HepG2 (cell line): ENCODE data around the gene OBSL1. TPM values are rescaled to one million over a fixed set of nuclear protein-coding genes. Genes with fewer than 3 reads are reported as not detected.

Source experiments
- CC2D1A ChIP-seq: sonication (generic); formaldehyde crosslinking; IDR thresholded peaks from 2 replicates; pipeline ENCODE4 v1.8.1; 2023; ENCODE audit warnings: mild to moderate bottlenecking, missing genetic modification reagents
- ERF ChIP-seq: IDR thresholded peaks from 2 replicates; pipeline ENCODE4 v1.6.1; 2018; ENCODE audit warnings: missing biosample characterization, missing genetic modification reagents
- KDM3A ChIP-seq: IDR thresholded peaks from 2 replicates; pipeline ENCODE4 v1.6.1; 2018; ENCODE audit warnings: low read depth, missing compliant biosample characterization
- KLF13 ChIP-seq: sonication (generic); formaldehyde crosslinking; IDR thresholded peaks from 2 replicates; pipeline ENCODE4 v1.4.0; 2020; ENCODE audit warnings: mild to moderate bottlenecking, missing genetic modification reagents
- NCOR1 ChIP-seq: fragments of 200-600 bp; sonication (generic); IDR thresholded peaks from 2 replicates; pipeline ENCODE4 v1.7.0; 2017; ENCODE audit warnings: antibody characterized with exemption, low read length, borderline replicate concordance
- NFIC ChIP-seq: IDR thresholded peaks from 2 replicates; pipeline ENCODE4 v1.6.1; 2012; ENCODE audit warnings: mild to moderate bottlenecking, low read length, inconsistent platforms
- PITX1 ChIP-seq: sonication (generic); formaldehyde crosslinking; IDR thresholded peaks from 2 replicates; pipeline ENCODE4 v1.5.1; 2020; ENCODE audit warnings: mild to moderate bottlenecking, missing genetic modification reagents
- ZBTB21 ChIP-seq: sonication (generic); formaldehyde crosslinking; IDR thresholded peaks from 2 replicates; pipeline ENCODE4 v1.4.0; 2020; ENCODE audit warnings: missing genetic modification reagents
- ZFP36L1 ChIP-seq: sonication (generic); formaldehyde crosslinking; IDR thresholded peaks from 2 replicates; pipeline ENCODE4 v1.8.0; 2022; ENCODE audit warnings: mild to moderate bottlenecking, missing genetic modification reagents, moderate library complexity
- ZNF10 ChIP-seq: sonication (generic); formaldehyde crosslinking; IDR thresholded peaks from 2 replicates; pipeline ENCODE4 v1.4.0; 2020; ENCODE audit warnings: mild to moderate bottlenecking, low read depth, missing genetic modification reagents, borderline replicate concordance
- ZNF260 ChIP-seq: sonication (generic); formaldehyde crosslinking; IDR thresholded peaks from 2 replicates; pipeline ENCODE4 v1.4.0; 2020; ENCODE audit warnings: missing genetic modification reagents, low read depth, mild to moderate bottlenecking, borderline replicate concordance
- ZNF264 ChIP-seq: sonication (generic); formaldehyde crosslinking; IDR thresholded peaks from 2 replicates; pipeline ENCODE4 v1.4.0; 2020; ENCODE audit warnings: missing genetic modification reagents
- ZNF274 ChIP-seq: sonication (generic); formaldehyde crosslinking; IDR thresholded peaks from 2 replicates; pipeline ENCODE4 v1.5.1; 2020; ENCODE audit warnings: mild to moderate bottlenecking, missing genetic modification reagents
- ZNF34 ChIP-seq: sonication (generic); formaldehyde crosslinking; IDR thresholded peaks from 2 replicates; pipeline ENCODE4 v1.4.0; 2020; ENCODE audit warnings: mild to moderate bottlenecking, missing genetic modification reagents, borderline replicate concordance
- ZNF367 ChIP-seq: sonication (generic); formaldehyde crosslinking; IDR thresholded peaks from 2 replicates; pipeline ENCODE4 v1.4.0; 2020; ENCODE audit warnings: missing genetic modification reagents, borderline replicate concordance
- ZNF790 ChIP-seq: sonication (generic); formaldehyde crosslinking; IDR thresholded peaks from 2 replicates; pipeline ENCODE4 v1.8.0; 2022; ENCODE audit warnings: missing genetic modification reagents, mild to moderate bottlenecking, borderline replicate concordance
- ZSCAN20 ChIP-seq: sonication (generic); formaldehyde crosslinking; IDR thresholded peaks from 2 replicates; pipeline ENCODE4 v1.4.0; 2020; ENCODE audit warnings: missing genetic modification reagents, mild to moderate bottlenecking, borderline replicate concordance
- polyA plus RNA-seq, 8 experiments: library from polyadenylated mRNA; depleted of rRNA in 3 of 8; stranded (reverse) in 7 of 8; unstranded in 1 of 8; fragments of >200 nt; fragmentation: Illumina TruSeq in 4 of 8; extraction: Trizol in 4 of 8; gene quantifications; 2 replicates each; pipeline versions ENCODE4 v1.2.1 to v1.2.3, GENCODE V29; 2011 to 2016; ENCODE audit warnings: low read depth in 4 of 8, missing spikeins in 1 of 8, mixed read lengths in 1 of 8; ENCODE audit not compliant: insufficient read depth in 1 of 8
- total RNA-seq, 5 experiments: library from RNA; depleted of rRNA; stranded (reverse); fragments of >200 nt; fragmentation: Illumina TruSeq; extraction: Trizol; gene quantifications; 2 replicates each; pipeline ENCODE4 v1.2.3, GENCODE V29; 2016; ENCODE audit warnings: low read depth in 1 of 5
- TF ChIP-seq, protein P1 (sequence below): sonication (generic); formaldehyde crosslinking; IDR thresholded peaks from 2 replicates; pipeline ENCODE4 v1.8.0; 2022; ENCODE audit warnings: low read depth, missing genetic modification reagents
- TF ChIP-seq, protein P2 (sequence below): sonication (generic); formaldehyde crosslinking; IDR thresholded peaks from 2 replicates; pipeline ENCODE4 v1.5.0; 2020; ENCODE audit warnings: missing genetic modification reagents
- TF ChIP-seq, protein P3 (sequence below): sonication (generic); formaldehyde crosslinking; IDR thresholded peaks from 2 replicates; pipeline ENCODE4 v1.8.0; 2023; ENCODE audit warnings: mild to moderate bottlenecking, missing genetic modification reagents
- TF ChIP-seq, protein P4 (sequence below): sonication (generic); formaldehyde crosslinking; IDR thresholded peaks from 2 replicates; pipeline ENCODE4 v1.8.1; 2023; ENCODE audit warnings: mild to moderate bottlenecking, missing genetic modification reagents

OBSL1 gene
- total and polyA plus RNA-seq, 2 of the 13 experiments (the other 11 are each of a cell fraction or from before 2014, with no cell fraction given), result 86.7 to 218 TPM

DNA sequence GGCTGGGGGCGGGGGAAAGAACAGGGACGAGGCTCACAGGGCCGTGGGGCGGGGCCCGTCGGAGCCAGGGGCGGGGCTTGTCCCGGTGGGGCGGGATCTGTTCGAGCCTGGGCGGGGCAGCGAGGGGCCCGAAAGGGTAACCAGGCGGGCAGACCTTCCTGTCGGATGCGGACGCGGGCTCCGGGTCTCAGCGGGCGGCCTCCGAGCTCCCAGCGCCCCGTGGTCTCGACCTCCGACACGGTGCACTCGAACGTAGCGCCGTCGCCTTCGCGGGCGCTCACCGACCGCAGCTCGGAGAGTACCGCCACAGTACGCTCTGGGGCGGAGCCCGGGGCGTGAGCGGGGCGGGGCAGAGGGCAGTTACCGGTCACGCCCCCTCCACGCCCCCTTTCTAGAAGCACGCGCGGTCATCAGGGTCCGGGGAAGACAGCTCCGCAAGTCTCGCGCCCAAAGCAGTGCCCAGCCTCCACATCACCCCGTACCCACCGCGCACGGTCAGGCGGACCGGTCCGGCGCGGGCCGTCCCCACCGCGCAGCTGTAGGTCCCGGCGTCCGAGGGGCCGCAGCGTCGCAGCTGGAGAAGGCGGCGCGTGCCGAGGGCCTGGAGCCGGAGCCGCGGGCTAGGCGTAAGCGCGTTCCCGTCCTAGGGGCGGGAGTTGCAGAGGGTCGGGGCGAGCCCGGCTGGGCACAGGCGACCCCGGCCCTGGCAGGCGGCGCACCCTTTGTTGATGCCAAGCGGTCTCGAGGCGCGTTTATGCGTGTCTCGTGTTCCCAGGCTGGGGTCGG lies 18.8 kb downstream of the OBSL1 start (continued):
- no peak for TF ChIP-seq CC2D1A
- TF ChIP-seq KLF13 (CRISPR knock-in tag), result peak; percentile 98
- TF ChIP-seq, protein P1, sequence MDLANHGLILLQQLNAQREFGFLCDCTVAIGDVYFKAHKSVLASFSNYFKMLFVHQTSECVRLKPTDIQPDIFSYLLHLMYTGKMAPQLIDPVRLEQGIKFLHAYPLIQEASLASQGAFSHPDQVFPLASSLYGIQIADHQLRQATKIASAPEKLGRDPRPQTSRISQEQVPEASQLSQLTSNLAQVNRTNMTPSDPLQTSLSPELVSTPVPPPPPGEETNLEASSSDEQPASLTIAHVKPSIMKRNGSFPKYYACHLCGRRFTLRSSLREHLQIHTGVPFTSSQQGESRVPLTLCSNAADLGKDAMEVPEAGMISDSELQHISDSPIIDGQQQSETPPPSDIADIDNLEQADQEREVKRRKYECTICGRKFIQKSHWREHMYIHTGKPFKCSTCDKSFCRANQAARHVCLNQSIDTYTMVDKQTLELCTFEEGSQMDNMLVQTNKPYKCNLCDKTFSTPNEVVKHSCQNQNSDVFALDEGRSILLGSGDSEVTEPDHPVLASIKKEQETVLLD (CRISPR knock-in tag), result no peak; the same call in 1 of the 2 replicates
- TF ChIP-seq, protein P2, sequence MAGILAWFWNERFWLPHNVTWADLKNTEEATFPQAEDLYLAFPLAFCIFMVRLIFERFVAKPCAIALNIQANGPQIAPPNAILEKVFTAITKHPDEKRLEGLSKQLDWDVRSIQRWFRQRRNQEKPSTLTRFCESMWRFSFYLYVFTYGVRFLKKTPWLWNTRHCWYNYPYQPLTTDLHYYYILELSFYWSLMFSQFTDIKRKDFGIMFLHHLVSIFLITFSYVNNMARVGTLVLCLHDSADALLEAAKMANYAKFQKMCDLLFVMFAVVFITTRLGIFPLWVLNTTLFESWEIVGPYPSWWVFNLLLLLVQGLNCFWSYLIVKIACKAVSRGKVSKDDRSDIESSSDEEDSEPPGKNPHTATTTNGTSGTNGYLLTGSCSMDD (CRISPR knock-in tag), result peak; percentile 78; the same call in 1 of the 2 replicates
- peak; percentile 84; the same call in 1 of the 2 replicates for TF ChIP-seq ZNF367 (CRISPR knock-in tag)
- TF ChIP-seq ZNF10 (CRISPR knock-in tag), result no peak
- TF ChIP-seq ERF (CRISPR knock-in tag), result no peak
- TF ChIP-seq NCOR1, result no peak
- no peak for TF ChIP-seq NFIC
- no peak for TF ChIP-seq KDM3A
- peak; percentile 29; the same call in 1 of the 2 replicates for TF ChIP-seq PITX1 (CRISPR knock-in tag)
- TF ChIP-seq ZNF790 (CRISPR knock-in tag), result peak; percentile 59; the same call in 1 of the 2 replicates
- TF ChIP-seq ZNF264 (CRISPR knock-in tag), result no peak
- TF ChIP-seq ZBTB21 (CRISPR knock-in tag), result no peak
- TF ChIP-seq, protein P3, sequence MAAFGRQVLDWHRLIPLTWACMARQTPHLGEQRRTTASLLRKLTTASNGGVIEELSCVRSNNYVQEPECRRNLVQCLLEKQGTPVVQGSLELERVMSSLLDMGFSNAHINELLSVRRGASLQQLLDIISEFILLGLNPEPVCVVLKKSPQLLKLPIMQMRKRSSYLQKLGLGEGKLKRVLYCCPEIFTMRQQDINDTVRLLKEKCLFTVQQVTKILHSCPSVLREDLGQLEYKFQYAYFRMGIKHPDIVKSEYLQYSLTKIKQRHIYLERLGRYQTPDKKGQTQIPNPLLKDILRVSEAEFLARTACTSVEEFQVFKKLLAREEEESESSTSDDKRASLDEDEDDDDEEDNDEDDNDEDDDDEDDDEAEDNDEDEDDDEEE (CRISPR knock-in tag), result peak; percentile 90
- peak; percentile 84; the same call in 1 of the 2 replicates for TF ChIP-seq ZNF260 (CRISPR knock-in tag)
- TF ChIP-seq ZNF274 (CRISPR knock-in tag), result peak; percentile 18; the same call in 1 of the 2 replicates
- TF ChIP-seq, protein P4, sequence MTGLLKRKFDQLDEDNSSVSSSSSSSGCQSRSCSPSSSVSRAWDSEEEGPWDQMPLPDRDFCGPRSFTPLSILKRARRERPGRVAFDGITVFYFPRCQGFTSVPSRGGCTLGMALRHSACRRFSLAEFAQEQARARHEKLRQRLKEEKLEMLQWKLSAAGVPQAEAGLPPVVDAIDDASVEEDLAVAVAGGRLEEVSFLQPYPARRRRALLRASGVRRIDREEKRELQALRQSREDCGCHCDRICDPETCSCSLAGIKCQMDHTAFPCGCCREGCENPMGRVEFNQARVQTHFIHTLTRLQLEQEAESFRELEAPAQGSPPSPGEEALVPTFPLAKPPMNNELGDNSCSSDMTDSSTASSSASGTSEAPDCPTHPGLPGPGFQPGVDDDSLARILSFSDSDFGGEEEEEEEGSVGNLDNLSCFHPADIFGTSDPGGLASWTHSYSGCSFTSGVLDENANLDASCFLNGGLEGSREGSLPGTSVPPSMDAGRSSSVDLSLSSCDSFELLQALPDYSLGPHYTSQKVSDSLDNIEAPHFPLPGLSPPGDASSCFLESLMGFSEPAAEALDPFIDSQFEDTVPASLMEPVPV (CRISPR knock-in tag), result no peak
- TF ChIP-seq ZFP36L1 (CRISPR knock-in tag), result 0 out of 2 replicates have a peak, but pooled peaks have one; percentile 18
- no peak for TF ChIP-seq ZNF34 (CRISPR knock-in tag)
- no peak; the same call in 1 of the 2 replicates for TF ChIP-seq ZSCAN20
